ENCODE results near the gene CD63. TPM values are rescaled to one million over a fixed set of nuclear protein-coding genes. Genes with fewer than 3 reads are reported as not detected.

Gene CD63
- total RNA-seq, 2 donors from 2014 or later, result 341 to 511 TPM

GRCh38 chr12:55682087-55682796, 46.6 kb downstream of the CD63 start:
- H3K4me3 ChIP-seq, result peak overlapping the region in 1 of 2 donors; percentile 3
- ATAC-seq (no peak), DNase-seq (no peak)
- no peaks in the 10 kb centered on the region for H3K36me3 ChIP-seq (replicated peaks in 1 of 2; ENCODE audit: insufficient read depth in 1 of 2, low read depth in 2 of 2)
- TF ChIP-seq CTCF (IDR thresholded peaks at IDR 0.05), result no peak
- TF ChIP-seq POLR2A (IDR thresholded peaks at IDR 0.05), result no peak
- 65 to 74% methylated on average over 12 to 13 of the region's 13 CpGs for WGBS, 2 donors
- no peaks in the 10 kb centered on the region for H3K27me3 ChIP-seq
- no peaks in the 10 kb centered on the region for H3K9me3 ChIP-seq
- peak overlapping the region in 1 of 4 donors; percentile 64 for H3K27ac ChIP-seq
- peaks cover 14% of the 10 kb centered on the region for H3K4me1 ChIP-seq
- intact Hi-C loops (cut with DNase I), result no loop called here

GRCh38 chr12:55681142-55682077, 47.4 kb downstream of the CD63 start:
- no peaks in the 10 kb centered on the region for H3K9me3 ChIP-seq
- intact Hi-C loops (cut with DNase I), result no loop called here
- no peaks in the 10 kb centered on the region for H3K36me3 ChIP-seq (replicated peaks in 1 of 2; ENCODE audit: insufficient read depth in 1 of 2, low read depth in 2 of 2)
- TF ChIP-seq POLR2A (IDR thresholded peaks at IDR 0.05), result peak; percentile 29 to 56 (median 53)
- TF ChIP-seq CTCF (IDR thresholded peaks at IDR 0.05), result peak; percentile 39 to 70 (median 52)
- peaks cover 14% of the 10 kb centered on the region for H3K4me1 ChIP-seq
- ATAC-seq, result peak; percentile 91
- H3K27ac ChIP-seq, result peak overlapping the region in 3 of 4 donors; percentile 30 to 64 (median 41)
- H3K27me3 ChIP-seq, result no peaks in the 10 kb centered on the region
- H3K4me3 ChIP-seq, result peak overlapping the region in 1 of 2 donors; percentile 3
- DNase-seq, result peak; percentile 67 to 86 (median 84)
- WGBS, 2 donors, result 5% methylated on average over 14 to 17 of the region's 17 CpGs

GRCh38 chr12:55679691-55680090, 49.1 kb downstream of the CD63 start:
- TF ChIP-seq POLR2A (IDR thresholded peaks at IDR 0.05), result no peak
- TF ChIP-seq CTCF (IDR thresholded peaks at IDR 0.05), result no peak
- intact Hi-C loops (cut with DNase I), result no loop called here
- no peak overlapping the region for H3K27ac ChIP-seq
- no peaks in the 10 kb centered on the region for H3K27me3 ChIP-seq
- H3K36me3 ChIP-seq (replicated peaks in 1 of 2; ENCODE audit: insufficient read depth in 1 of 2, low read depth in 2 of 2), result no peaks in the 10 kb centered on the region
- peaks cover 14% of the 10 kb centered on the region for H3K4me1 ChIP-seq
- no peak for DNase-seq
- H3K4me3 ChIP-seq, result no peak overlapping the region
- WGBS, 2 donors, result 78 to 81% methylated on average over 5 of the region's 5 CpGs
- H3K9me3 ChIP-seq, result no peaks in the 10 kb centered on the region
- ATAC-seq, result no peak

GRCh38 chr12:55676707-55677106, 52.1 kb downstream of the CD63 start:
- intact Hi-C loops (cut with DNase I), result no loop called here
- 47 to 50% methylated on average over 6 of the region's 6 CpGs for WGBS, 2 donors
- peak overlapping the region in 1 of 4 donors; percentile 29 for H3K27ac ChIP-seq
- DNase-seq, result peak in 1 of 4 donors; percentile 19
- no peak for ATAC-seq
- H3K27me3 ChIP-seq, result no peaks in the 10 kb centered on the region
- H3K9me3 ChIP-seq, result no peaks in the 10 kb centered on the region
- H3K36me3 ChIP-seq (replicated peaks in 1 of 2; ENCODE audit: insufficient read depth in 1 of 2, low read depth in 2 of 2), result no peaks in the 10 kb centered on the region
- peaks cover 7% of the 10 kb centered on the region for H3K4me1 ChIP-seq
- TF ChIP-seq POLR2A (IDR thresholded peaks at IDR 0.05), result no peak
- TF ChIP-seq CTCF (IDR thresholded peaks at IDR 0.05), result no peak
- no peak overlapping the region for H3K4me3 ChIP-seq

Data from body of pancreas (tissue), 4 donors.